HG02852 (cell line): ENCODE data around the gene OR6K3.
"Not testable (repeated sequence)": the region's sequence is repeated elsewhere in the genome, so short reads cannot be mapped to it uniquely, and the experiment has no call there.

Source experiments
- ATAC-seq: cut with Tn5 transposase; IDR thresholded peaks from one replicate; pipeline ENCODE4 v1.9.1; 2021; ENCODE audit warnings: mild to moderate bottlenecking, moderate library complexity; ENCODE audit not compliant: unreplicated experiment

OR6K3 gene

DNA sequence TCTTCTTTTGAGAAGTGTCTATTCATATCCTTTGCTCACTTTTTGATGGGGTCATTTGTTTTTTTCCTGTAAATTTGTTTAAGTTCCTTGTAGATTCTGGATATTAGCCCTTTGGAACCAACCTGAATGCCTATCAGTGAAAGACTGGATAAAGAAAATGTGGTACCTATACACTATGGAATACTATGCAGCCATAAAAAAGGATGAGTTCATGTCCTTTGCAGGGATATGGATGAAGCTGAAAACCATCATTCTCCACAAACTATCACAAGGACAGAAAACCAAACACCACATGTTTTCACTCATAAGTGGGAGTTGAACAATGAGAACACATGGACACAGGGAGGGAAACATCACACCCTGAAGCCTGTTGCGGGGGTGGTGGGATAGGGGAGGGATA is 32.2 kb downstream of the OR6K3 start:
- not testable (repeated sequence) for ATAC-seq

DNA sequence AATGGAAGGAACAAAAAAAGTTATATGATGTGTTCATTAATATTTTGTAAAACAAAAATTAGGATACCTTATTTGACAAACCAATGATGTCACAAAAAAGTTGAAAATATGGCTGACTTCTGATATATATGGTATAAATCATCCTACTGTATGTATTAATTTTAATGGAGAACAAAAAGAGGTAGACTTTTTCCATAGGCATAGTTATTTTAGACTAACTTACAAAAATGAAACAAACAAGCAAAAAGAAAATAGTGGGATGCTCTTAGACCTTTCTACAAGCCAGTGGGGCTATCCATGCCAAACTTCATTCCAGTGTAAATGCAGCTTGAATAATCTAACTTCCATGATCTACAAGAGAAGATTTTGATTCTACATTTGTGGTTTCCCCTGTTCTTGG is 33.5 kb downstream of the OR6K3 start:
- ATAC-seq = no peak

DNA sequence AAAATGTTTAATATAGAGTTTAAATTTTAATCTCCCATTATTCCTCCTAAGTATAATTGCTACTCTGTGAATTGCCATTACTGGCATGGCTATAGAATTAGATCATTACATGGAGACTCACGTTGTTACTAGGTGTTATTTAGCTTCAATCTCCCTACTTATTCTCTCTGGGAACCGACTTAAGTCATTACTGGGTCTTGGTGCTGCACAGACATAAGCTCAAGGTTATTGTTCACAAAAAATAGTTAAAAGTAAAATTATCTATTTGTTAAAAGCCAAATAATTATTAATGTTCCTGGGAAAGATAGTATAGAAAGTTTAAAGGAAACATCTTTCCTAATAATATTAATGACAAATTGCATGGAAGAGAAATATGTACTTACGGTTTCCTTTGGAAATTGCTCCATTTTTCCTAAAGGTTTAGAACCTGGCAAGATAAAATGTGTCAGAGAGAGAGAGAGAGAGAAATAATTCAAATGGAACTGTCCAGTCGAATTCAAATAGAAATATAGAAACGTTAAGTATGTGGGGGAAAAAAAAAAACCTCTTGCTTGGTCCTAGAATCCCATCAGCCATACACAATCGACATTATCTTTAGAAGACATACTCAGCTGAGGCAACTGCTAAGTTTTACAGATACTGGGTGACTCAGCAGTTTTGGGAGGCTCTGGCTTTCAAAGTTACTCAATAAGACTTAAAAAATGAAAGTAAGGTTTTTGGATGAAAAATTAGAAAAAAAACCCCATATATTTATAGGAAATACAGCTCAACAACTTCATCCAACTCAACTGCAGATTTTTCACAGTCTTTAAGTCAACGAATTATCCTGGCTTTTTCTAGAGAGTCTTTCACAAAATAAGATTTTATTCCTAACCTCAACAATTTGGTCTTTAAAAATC is 34.2 kb downstream of the OR6K3 start, which contains the start of gene SPTA1:
SPTA1 (minus strand) TSS at position 605 of the 899 bp plus-strand sequence; CDS start at position 407, 198 bp downstream.
- ATAC-seq = no peak

DNA sequence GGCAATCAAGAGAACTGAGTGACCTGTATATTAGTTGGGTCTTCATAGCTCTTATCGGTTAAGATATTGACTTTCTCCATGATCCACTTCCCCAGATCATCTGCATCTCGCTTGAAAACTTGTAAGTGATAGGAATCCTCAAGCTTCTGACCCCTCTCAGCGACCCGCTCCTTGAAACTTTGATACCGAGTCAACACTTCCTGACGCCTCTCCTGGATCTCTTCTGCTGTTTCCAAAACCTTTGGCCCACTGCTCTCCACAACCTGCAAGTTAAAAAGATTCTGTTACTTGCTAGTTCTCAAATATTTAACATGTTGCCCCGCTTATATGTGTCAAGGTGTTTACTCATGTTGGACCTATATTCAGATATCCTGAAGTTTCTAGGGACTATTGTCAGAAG is 35.4 kb downstream of the OR6K3 start:
- no peak for ATAC-seq

DNA sequence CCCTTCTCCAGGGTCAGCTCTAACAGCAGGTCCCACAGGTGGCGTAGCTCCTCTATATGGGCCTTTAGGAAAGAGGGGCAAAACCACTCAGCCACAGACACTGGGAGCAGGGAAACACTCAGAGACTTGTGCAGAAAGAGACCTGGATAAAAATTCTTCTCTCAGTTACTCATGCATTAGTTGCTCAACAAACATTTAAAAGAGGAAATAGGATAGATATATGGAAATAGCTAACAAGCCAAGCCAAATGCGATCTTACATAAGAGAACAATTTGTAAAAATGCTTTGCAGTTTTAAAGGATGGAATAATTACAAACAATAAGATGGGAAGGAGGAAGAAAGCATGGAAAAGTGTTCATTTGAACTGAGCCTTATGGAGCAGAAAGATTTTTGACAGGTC is 38.9 kb downstream of the OR6K3 start:
- ATAC-seq = no peak

DNA sequence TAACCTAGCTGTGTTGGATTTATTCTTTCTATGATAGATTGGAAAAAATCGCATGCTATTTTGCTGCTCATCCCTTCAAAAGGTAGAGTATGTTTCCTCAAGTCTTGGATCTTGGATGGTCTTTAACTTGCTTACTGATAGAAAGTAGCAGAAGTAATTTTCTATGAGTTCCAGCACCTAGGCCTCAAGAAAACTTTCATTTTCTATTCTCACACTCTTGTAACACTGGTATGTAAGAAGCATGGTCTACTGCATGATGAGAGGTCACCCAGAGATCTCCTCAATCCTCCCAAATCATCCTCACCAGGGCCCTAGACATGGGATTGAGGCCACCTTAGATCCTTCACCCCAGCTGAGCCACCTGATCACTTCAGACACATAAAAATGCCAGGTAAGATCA is 41.2 kb downstream of the OR6K3 start:
- ATAC-seq = no peak

DNA sequence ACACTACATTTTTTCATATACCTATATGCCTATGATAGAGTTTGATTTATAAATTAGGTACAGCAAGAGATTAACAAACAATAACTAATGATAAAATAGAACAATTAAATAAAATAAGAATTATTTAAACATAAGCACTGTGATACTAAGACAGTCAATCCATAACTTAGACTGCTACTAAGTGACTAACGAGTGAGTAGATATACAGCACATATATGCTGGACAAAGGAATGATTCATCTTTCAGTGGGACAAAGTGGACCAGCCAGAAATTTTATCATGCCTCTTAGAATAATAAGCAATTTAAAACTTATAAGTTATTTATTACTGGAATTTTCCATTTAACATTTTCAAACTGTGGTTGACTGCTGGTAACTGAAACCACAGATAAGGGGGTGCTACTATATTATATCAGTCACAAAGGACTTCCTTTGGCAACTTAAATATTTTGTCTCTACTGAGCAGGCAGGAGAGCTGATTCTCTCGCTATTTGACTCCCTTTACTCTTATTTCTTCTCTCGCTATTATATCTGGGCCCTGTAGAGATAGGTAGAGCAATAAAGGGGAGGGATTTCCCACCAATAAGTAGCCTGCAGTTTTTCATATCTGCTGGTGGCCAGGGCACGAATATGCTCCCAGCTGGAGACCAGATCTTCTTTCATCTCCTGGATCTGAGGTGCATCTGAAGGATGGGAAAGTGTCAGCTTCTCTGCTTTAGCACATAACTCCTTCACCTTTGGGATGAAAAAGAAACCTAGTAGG is 44.8 kb downstream of the OR6K3 start:
- ATAC-seq = no peak

DNA sequence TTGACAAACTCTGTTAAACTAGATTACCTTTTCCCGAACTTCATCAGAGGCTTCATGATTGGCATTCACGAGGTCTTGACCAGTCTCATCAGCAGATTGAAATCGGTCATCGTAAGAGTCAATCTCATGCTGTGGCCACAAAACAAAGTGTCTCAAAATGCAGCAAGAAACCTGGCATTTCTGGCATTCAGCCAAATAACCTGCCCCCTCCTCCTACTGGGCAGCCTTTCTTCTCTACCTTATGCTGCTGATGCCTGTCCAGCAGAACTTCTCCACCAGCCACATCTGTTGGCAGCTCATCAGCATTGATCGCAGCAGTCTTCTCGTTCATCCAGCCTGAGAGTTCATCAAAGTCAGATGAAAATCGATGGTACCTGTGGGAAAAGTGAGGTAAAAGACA is 46.2 kb downstream of the OR6K3 start:
- no peak for ATAC-seq
